Spinal cord (tissue), 10 donors: ENCODE measurements around the gene EAF1. TPM values are rescaled to one million over a fixed set of nuclear protein-coding genes. Genes with fewer than 3 reads are reported as not detected.
"Not testable (repeated sequence)": the region's sequence is repeated elsewhere in the genome, so short reads cannot be mapped to it uniquely, and the experiment has no call there.

ENCODE experiments used
- DNase-seq, 6 donors: peaks; one replicate each; pipeline versions ENCODE4 v3.0.0 to v3.0.0-alpha.2; 2013 to 2015; ENCODE audit warnings: low spot score in 6 of 6, low read depth in 4 of 6
- H3K27ac ChIP-seq: one replicate; pipeline ENCODE4 v1.5.1; 2013; ENCODE audit warnings: low read depth, low read length, control low read depth
- H3K27me3 ChIP-seq: one replicate; pipeline ENCODE4 v1.6.1; 2013; ENCODE audit warnings: low read length; ENCODE audit not compliant: control insufficient read depth, insufficient read depth
- H3K36me3 ChIP-seq: one replicate; pipeline ENCODE4 v1.6.1; 2013; ENCODE audit warnings: low read length; ENCODE audit not compliant: control insufficient read depth, insufficient read depth
- H3K4me1 ChIP-seq: one replicate; pipeline ENCODE4 v1.6.1; 2013; ENCODE audit warnings: low read length; ENCODE audit not compliant: control insufficient read depth, insufficient read depth
- H3K4me3 ChIP-seq: one replicate; pipeline ENCODE4 v1.5.1; 2013; ENCODE audit warnings: low read depth, low read length, control low read depth
- H3K9me3 ChIP-seq: one replicate; pipeline ENCODE4 v1.6.1; 2013; ENCODE audit warnings: low read length; ENCODE audit not compliant: control insufficient read depth, insufficient read depth
- WGBS: methylation state at CpG from one replicate; pipeline ENCODE4 v1.1.5; 2013; ENCODE audit warnings: missing lambda C conversion rate; ENCODE audit not compliant: insufficient coverage; 5-methylcytosine and 5-hydroxymethylcytosine counted together
- polyA plus RNA-seq, 2 donors: library from polyadenylated mRNA; unstranded; fragments of 120-200 nt; gene quantifications; one replicate each; pipeline ENCODE4 v1.2.1, GENCODE V29; 2013; ENCODE audit not compliant: insufficient read length in 2 of 2
- total RNA-seq, 2 donors: library from RNA; depleted of rRNA in 1 of 2; stranded (reverse); fragments of 120-200 nt in 1 of 2; fragments of >200 nt in 1 of 2; gene quantifications; one replicate each; pipeline versions ENCODE4 v1.2.3 to v1.2.4, GENCODE V29; 2013 to 2014
- donor health status: healthy.

EAF1 gene
- total and polyA plus RNA-seq, 4 donors: 21.6 to 27.0 (median 22.1) TPM

GRCh38 chr3:15387171-15387581 lies 40.2 kb upstream of the EAF1 start:
- WGBS: no CpG with 5 or more reads among the region's 1 CpG
- H3K9me3 ChIP-seq: peaks cover 2% of the 10 kb centered on the region
- H3K27ac ChIP-seq: no peak overlapping the region
- H3K4me1 ChIP-seq: no peaks in the 10 kb centered on the region
- no peak for DNase-seq
- H3K4me3 ChIP-seq: no peak overlapping the region
- no peaks in the 10 kb centered on the region for H3K36me3 ChIP-seq
- no peaks in the 10 kb centered on the region for H3K27me3 ChIP-seq

GRCh38 chr3:15387735-15388134 lies 39.7 kb upstream of the EAF1 start:
- H3K9me3 ChIP-seq: peaks cover 2% of the 10 kb centered on the region
- no peaks in the 10 kb centered on the region for H3K4me1 ChIP-seq
- DNase-seq: no peak
- no peaks in the 10 kb centered on the region for H3K36me3 ChIP-seq
- H3K4me3 ChIP-seq: no peak overlapping the region
- WGBS: 61% methylated on average over 2 of the region's 3 CpGs
- H3K27ac ChIP-seq: no peak overlapping the region
- H3K27me3 ChIP-seq: no peaks in the 10 kb centered on the region

- not testable (repeated sequence) for H3K27me3 ChIP-seq, H3K9me3 ChIP-seq, H3K36me3 ChIP-seq, H3K4me1 ChIP-seq, DNase-seq, H3K27ac ChIP-seq, H3K4me3 ChIP-seq
- 98% methylated on average over 3 of the region's 3 CpGs for whole genome bisulfite sequencing
These were observed 39.1 kb upstream of the EAF1 start for GRCh38 chr3:15388335-15388734.

- Histone ChIP-seq H3K9me3 (peaks cover 2% of the 10 kb centered on the region), H3K4me3 (no peak overlapping the region), H3K27me3 (no peaks in the 10 kb centered on the region), H3K27ac (no peak overlapping the region), H3K4me1 (no peaks in the 10 kb centered on the region), H3K36me3 (no peaks in the 10 kb centered on the region)
- 88% methylated on average over 5 of the region's 6 CpGs for WGBS
- no peak for DNase-seq
These were observed 36.9 kb upstream of the EAF1 start for GRCh38 chr3:15390460-15390859.

GRCh38 chr3:15391007-15391406 lies 36.4 kb upstream of the EAF1 start:
- Histone ChIP-seq H3K36me3 (no peaks in the 10 kb centered on the region), H3K4me1 (no peaks in the 10 kb centered on the region), H3K27me3 (no peaks in the 10 kb centered on the region), H3K4me3 (no peak overlapping the region), H3K27ac (no peak overlapping the region), H3K9me3 (no peaks in the 10 kb centered on the region)
- 82% methylated on average over 2 of the region's 5 CpGs for WGBS
- DNase-seq: no peak

GRCh38 chr3:15393252-15393651 lies 34.1 kb upstream of the EAF1 start:
- H3K27me3 ChIP-seq, H3K4me3 ChIP-seq, H3K4me1 ChIP-seq, DNase-seq, H3K27ac ChIP-seq, H3K36me3 ChIP-seq, H3K9me3 ChIP-seq: not testable (repeated sequence)
- WGBS: no CpG with 5 or more reads among the region's 2 CpGs

- not testable (repeated sequence) for H3K27ac ChIP-seq, H3K9me3 ChIP-seq, H3K36me3 ChIP-seq, H3K4me1 ChIP-seq, H3K27me3 ChIP-seq, DNase-seq, H3K4me3 ChIP-seq
- WGBS: 94% methylated on average over 2 of the region's 3 CpGs
These were observed 28.7 kb upstream of the EAF1 start for GRCh38 chr3:15398731-15399133.

GRCh38 chr3:15399970-15400369 lies 27.4 kb upstream of the EAF1 start:
- H3K4me1 ChIP-seq: peaks cover 3% of the 10 kb centered on the region
- peaks cover 7% of the 10 kb centered on the region for H3K36me3 ChIP-seq
- peaks cover 2% of the 10 kb centered on the region for H3K9me3 ChIP-seq
- 94% methylated on average over 2 of the region's 5 CpGs for WGBS
- H3K27me3 ChIP-seq: no peaks in the 10 kb centered on the region
- no peak for DNase-seq
- H3K4me3 ChIP-seq: no peak overlapping the region
- H3K27ac ChIP-seq: no peak overlapping the region

- peak in 1 of 6 donors; percentile 20 for DNase-seq
- Histone ChIP-seq H3K4me3 (no peak overlapping the region), H3K27me3 (no peaks in the 10 kb centered on the region), H3K27ac (peak overlapping the region; percentile 40), H3K4me1 (peaks cover 3% of the 10 kb centered on the region), H3K9me3 (peaks cover 2% of the 10 kb centered on the region), H3K36me3 (peaks cover 6% of the 10 kb centered on the region)
- 49% methylated on average over 3 of the region's 4 CpGs for WGBS
These were observed 25.5 kb upstream of the EAF1 start for GRCh38 chr3:15401936-15402335.

GRCh38 chr3:15403495-15403894 lies 23.9 kb upstream of the EAF1 start:
- WGBS: no CpG with 5 or more reads among the region's 3 CpGs
- Histone ChIP-seq H3K27me3 (no peaks in the 10 kb centered on the region), H3K36me3 (peaks cover 4% of the 10 kb centered on the region), H3K9me3 (no peaks in the 10 kb centered on the region), H3K27ac (no peak overlapping the region), H3K4me1 (peaks cover 3% of the 10 kb centered on the region), H3K4me3 (no peak overlapping the region)
- peak in 1 of 6 donors; percentile 17 for DNase-seq
